MCF 10A (cell line): Measurements from ENCODE around the gene FSD1. TPM values are rescaled to one million over a fixed set of nuclear protein-coding genes. Genes with fewer than 3 reads are reported as not detected.
"Not testable (repeated sequence)": the region's sequence is repeated elsewhere in the genome, so short reads cannot be mapped to it uniquely, and the experiment has no call there.

Source experiments
- BruUV-seq: library from RNA; stranded (reverse); fragments of 400-500 nt; replicated peaks from 2 replicates; lab custom pipeline; 2021; lab: Mats Ljungman, UMichigan
- CTCF ChIA-PET: fragments of 300-600 bp; sonication (Branson Sonifier 250); formaldehyde crosslinking; extraction: SDS; loops from one replicate; lab custom pipeline; 2021; ENCODE audit warnings: antibody characterized with exemption, inconsistent platforms; lab: Yijun Ruan, JAX
- POLR2A ChIA-PET: fragments of 300-600, 350-650 bp; sonication (Branson Sonifier 250); formaldehyde crosslinking; extraction: SDS; loops from one replicate; lab custom pipeline; 2020; ENCODE audit warnings: antibody characterized with exemption, inconsistent platforms; lab: Yijun Ruan, JAX
- DNase-seq: peaks from one replicate; pipeline ENCODE4 v3.0.0-alpha.2; 2018; ENCODE audit not compliant: unreplicated experiment
- H3K27ac Mint-ChIP-seq: one replicate; pipeline ENCODE4 v1.8.0; 2022; ENCODE audit warnings: mild to moderate bottlenecking, low read depth, mixed read lengths; ENCODE audit not compliant: unreplicated experiment
- H3K27me3 Mint-ChIP-seq: one replicate; pipeline ENCODE4 v1.8.0; 2022; ENCODE audit warnings: mixed read lengths; ENCODE audit not compliant: insufficient read depth, unreplicated experiment
- H3K36me3 Mint-ChIP-seq: one replicate; pipeline ENCODE4 v1.8.0; 2022; ENCODE audit warnings: mild to moderate bottlenecking, moderate library complexity, mixed read lengths; ENCODE audit not compliant: insufficient read depth, unreplicated experiment
- H3K4me1 Mint-ChIP-seq: one replicate; pipeline ENCODE4 v1.8.0; 2022; ENCODE audit warnings: mixed read lengths; ENCODE audit not compliant: insufficient read depth, unreplicated experiment
- H3K4me3 Mint-ChIP-seq: one replicate; pipeline ENCODE4 v1.8.0; 2022; ENCODE audit warnings: mild to moderate bottlenecking, moderate library complexity, mixed read lengths; ENCODE audit not compliant: unreplicated experiment
- H3K9me3 Mint-ChIP-seq: one replicate; pipeline ENCODE4 v1.8.0; 2022; ENCODE audit warnings: mixed read lengths; ENCODE audit not compliant: unreplicated experiment
- intact Hi-C: fragments of 100-400 bp; cut with micrococcal nuclease; formaldehyde crosslinking; loops from 2 replicates; pipeline ENCODE4 v1.14.1; 2022
- total RNA-seq: library from RNA; stranded (reverse); gene quantifications from 2 replicates; pipeline ENCODE4 v1.2.3, GENCODE V29; 2022
- TF ChIP-seq, protein P1 (sequence below): fragments of 200-600 bp; IDR thresholded peaks from one replicate; pipeline ENCODE4 v1.8.0; 2022; ENCODE audit warnings: antibody characterized with exemption, mild to moderate bottlenecking; ENCODE audit not compliant: unreplicated experiment

FSD1 gene
- total RNA-seq, 1 experiment from 2014 or later, result not detected

DNA sequence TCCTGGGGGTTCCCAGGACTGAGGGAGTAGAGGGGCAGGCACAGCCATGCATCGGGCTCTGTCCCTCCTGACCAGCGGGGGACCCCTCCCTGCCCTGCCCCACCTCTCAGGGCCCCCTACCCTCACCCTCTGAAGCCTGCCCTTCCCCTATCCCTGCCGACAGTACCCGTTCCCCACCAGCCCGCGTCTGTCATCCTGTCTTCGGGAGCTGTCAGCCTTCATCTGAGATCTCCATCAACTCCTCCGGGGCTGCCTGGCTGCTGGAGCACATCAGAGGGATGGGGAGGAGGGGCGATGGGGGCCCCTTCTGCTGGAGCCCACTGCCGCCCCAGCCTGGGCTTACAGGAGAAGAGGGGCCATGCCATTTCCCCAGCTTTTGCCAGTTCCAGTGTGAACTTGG is 31.5 kb upstream of the FSD1 start:
- POLR2A ChIA-PET, result no interaction called here
- DNase-seq, result no peak
- H3K9me3 Mint-ChIP-seq, result no peaks in the 10 kb centered on the region
- TF ChIP-seq, protein P1, sequence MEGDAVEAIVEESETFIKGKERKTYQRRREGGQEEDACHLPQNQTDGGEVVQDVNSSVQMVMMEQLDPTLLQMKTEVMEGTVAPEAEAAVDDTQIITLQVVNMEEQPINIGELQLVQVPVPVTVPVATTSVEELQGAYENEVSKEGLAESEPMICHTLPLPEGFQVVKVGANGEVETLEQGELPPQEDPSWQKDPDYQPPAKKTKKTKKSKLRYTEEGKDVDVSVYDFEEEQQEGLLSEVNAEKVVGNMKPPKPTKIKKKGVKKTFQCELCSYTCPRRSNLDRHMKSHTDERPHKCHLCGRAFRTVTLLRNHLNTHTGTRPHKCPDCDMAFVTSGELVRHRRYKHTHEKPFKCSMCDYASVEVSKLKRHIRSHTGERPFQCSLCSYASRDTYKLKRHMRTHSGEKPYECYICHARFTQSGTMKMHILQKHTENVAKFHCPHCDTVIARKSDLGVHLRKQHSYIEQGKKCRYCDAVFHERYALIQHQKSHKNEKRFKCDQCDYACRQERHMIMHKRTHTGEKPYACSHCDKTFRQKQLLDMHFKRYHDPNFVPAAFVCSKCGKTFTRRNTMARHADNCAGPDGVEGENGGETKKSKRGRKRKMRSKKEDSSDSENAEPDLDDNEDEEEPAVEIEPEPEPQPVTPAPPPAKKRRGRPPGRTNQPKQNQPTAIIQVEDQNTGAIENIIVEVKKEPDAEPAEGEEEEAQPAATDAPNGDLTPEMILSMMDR, result no peak
- H3K27ac Mint-ChIP-seq, result no peak overlapping the region
- intact Hi-C loops, result no loop called here
- no peak overlapping the region for H3K4me3 Mint-ChIP-seq
- H3K4me1 Mint-ChIP-seq, result no peaks in the 10 kb centered on the region
- peaks cover 23% of the 10 kb centered on the region for H3K36me3 Mint-ChIP-seq
- CTCF ChIA-PET, result interaction anchor here (0.9 kb wide), 1 partner anchor 85 kb away, joined by 4 read pairs; no protein-coding TSS in a partner anchor
- no TSS peak for BruUV-seq
- no peaks in the 10 kb centered on the region for H3K27me3 Mint-ChIP-seq

DNA sequence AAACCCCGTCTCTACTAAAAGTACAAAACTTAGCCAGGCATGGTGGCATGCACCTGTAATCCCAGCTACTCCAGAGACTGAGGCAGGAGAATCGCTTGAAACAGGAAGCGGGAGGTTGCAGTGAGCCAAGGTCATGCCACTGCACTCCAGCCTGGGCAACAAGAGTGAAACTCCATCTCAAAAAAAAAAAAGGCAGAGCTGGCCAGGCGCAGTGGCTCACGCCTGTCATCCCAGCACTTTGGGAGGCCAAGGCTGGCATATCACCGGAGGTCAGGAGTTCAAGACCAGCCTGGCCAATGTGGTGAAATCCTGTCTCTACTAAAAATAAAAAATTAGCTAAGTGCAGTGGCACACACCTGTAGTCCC is 30.1 kb upstream of the FSD1 start:
- H3K4me1 Mint-ChIP-seq, H3K27ac Mint-ChIP-seq, intact Hi-C loops, H3K27me3 Mint-ChIP-seq, BruUV-seq, DNase-seq, H3K4me3 Mint-ChIP-seq, H3K9me3 Mint-ChIP-seq: not testable (repeated sequence)
- H3K36me3 Mint-ChIP-seq, result peaks cover 11% of the 10 kb centered on the region
- ChIA-PET POLR2A (interaction anchor here (0.9 kb wide), 1 partner anchor 127 kb away, joined by 3 read pairs; no protein-coding TSS in a partner anchor), CTCF (interaction anchor here (0.6 to 0.8 kb wide), 3 partner anchors 14 to 133 kb away, joined by 3 to 4 read pairs (median 3); no protein-coding TSS in a partner anchor)

DNA sequence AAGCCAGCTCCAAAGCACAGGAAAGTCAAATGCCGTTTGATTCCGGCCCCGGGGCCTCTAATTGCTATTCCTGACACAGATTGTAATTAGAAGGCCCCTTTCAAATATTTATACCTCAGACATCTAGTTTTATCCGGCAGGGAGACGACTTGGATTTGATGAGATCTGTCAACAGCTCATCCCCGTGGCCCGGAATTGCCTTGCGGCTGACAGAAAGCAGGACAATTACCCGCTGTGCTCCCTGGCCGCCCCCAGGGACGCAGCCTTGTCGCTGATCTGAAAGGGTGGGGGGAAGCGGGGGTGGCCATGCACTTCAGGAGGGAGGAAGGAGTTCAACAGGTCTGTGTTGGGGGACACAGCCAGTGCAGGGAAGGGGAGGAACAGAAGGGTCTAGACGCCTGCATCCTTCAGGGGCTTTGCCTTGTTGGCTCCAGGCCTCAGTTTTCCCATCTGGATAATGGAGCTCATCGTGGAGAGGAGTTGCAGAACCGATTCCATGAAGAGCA is 27.2 kb upstream of the FSD1 start:
- BruUV-seq, result no TSS peak
- no peak for DNase-seq
- ChIA-PET POLR2A (interaction anchor here (0.7 kb wide), 1 partner anchor 127 kb away, joined by 3 read pairs; no protein-coding TSS in a partner anchor), CTCF (interaction anchor here (1.2 to 1.4 kb wide), 3 partner anchors 10 to 61 kb away, joined by 3 to 7 read pairs (median 4); partner anchors contain the start of gene STAP2)
- Mint-ChIP-seq H3K36me3 (no peaks in the 10 kb centered on the region), H3K27me3 (peaks cover 17% of the 10 kb centered on the region), H3K9me3 (no peaks in the 10 kb centered on the region), H3K4me1 (no peaks in the 10 kb centered on the region), H3K4me3 (no peak overlapping the region), H3K27ac (no peak overlapping the region)
- intact Hi-C loops, result no loop called here
- TF ChIP-seq, protein P1, result no peak

DNA sequence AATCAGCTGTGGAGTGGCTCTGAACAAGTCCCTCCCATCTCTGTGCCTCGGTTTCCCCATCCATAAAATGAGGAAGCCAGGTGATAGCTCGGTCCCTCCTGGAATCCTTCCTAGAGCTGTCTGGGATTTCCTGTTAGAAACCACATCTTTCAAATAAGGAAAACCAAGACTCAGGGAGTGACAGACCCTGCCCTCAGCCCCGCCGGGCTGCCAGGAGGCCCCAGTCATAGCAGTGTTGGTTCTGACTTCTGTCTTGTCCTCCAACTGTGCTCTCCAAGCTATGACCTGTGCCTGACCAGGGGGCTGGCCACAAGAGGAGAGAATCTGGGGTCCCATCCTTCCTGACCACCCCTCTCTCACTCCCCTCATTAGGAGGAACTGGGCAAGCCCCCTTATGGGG is 26.4 kb upstream of the FSD1 start:
- Mint-ChIP-seq H3K27me3 (peaks cover 17% of the 10 kb centered on the region), H3K4me3 (no peak overlapping the region), H3K36me3 (no peaks in the 10 kb centered on the region), H3K27ac (no peak overlapping the region), H3K9me3 (no peaks in the 10 kb centered on the region), H3K4me1 (no peaks in the 10 kb centered on the region)
- BruUV-seq, result no TSS peak
- intact Hi-C loops, result no loop called here
- TF ChIP-seq, protein P1, result no peak
- CTCF ChIA-PET, result interaction anchor here (1.2 kb wide), 2 partner anchors 11 to 60 kb away, joined by 3 to 4 read pairs; partner anchors contain the start of gene STAP2
- POLR2A ChIA-PET, result interaction anchor here (0.5 kb wide), 1 partner anchor 44 kb away, joined by 4 read pairs; no protein-coding TSS in a partner anchor
- no peak for DNase-seq
